Cerebellar nuclear complex (tissue), 1 donor: ENCODE measurements around the gene CTXN1.
"Not testable (repeated sequence)": the region's sequence is repeated elsewhere in the genome, so short reads cannot be mapped to it uniquely, and the experiment has no call there.

Experiments
- DNase-seq, 2 experiments: peaks; one replicate each; lab custom pipeline; 2025; lab: John Stamatoyannopoulos, UW

CTXN1 gene

DNA sequence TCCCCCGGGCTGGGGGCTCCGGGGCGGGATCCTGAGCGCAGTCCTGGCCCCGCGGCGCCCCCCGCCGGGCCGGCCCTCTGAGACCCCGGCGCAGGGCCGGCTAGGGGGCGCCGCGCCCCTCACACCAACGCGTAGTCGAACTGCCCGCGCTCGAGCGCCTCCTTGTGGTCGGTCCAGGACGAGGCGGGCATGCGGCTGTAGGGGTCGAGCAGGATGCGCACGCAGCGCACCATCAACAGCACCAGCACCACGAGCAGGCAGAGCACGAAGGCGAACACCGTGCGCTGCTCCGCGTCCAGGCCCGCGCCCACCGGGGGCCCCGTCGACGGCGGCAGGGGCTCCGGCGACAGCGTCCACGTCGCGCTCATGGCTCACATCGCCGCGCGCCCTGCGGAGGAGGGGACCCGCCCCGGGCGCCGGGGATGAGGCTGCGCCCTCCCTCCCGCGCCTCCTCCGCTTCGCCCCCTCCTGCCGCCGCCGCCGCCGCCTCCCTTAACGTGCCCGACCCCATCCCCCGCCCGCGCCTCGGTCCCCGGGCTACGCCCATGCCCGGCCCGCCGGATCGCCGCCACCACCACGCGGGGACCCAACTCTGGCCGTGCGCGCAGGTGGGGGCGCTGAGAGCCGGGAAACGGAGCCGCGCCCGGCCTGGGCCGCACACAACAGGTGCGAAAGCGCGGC lies 624 bp downstream of the CTXN1 start:
- no peak for DNase-seq

DNA sequence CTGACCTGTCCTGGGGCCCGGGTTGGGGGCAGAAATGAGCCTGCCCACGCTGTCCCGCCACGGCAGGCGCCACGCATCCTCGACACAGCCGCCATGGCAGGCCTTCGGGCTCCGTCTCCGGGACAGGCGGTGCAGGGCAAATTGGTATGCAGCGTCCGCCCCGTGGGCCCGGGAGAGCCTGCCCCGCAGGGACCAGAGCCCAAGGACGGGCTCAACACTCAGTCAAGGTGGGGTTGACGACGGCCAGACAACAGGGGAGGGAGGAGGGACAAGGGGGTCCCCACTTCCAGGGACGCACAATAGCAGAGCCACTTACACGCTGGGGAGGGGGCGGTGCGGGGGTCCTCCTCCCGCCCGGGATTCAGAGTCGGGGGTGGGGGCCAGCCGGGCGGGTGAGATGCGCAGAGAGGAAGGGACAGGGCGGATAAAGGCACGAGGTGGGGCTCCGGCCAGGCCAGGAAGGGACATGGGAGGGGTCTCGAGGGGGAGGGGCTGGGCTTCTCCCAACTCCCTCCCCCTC lies 1.2 kb downstream of the CTXN1 start:
- DNase-seq = no peak

DNA sequence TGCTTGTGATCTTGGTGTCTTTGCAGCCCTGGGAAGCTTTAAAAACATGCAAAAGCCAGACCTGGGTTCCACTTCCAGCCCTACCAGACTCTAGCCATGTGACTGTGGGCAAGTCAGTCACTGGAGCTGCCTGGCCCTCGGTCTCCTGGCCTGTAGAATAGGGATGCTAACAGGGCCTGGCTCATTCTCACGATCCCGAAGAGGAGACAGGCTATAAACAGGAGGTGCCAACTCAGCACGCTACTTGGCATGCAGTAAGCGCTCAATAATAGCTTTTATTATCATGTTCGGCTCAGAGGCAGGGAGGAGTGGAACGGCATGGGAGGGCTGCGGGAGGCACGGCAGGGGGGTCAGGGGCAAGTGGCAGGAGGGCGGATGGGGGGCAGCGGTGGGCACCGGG lies 1.7 kb downstream of the CTXN1 start:
- no peak for DNase-seq

DNA sequence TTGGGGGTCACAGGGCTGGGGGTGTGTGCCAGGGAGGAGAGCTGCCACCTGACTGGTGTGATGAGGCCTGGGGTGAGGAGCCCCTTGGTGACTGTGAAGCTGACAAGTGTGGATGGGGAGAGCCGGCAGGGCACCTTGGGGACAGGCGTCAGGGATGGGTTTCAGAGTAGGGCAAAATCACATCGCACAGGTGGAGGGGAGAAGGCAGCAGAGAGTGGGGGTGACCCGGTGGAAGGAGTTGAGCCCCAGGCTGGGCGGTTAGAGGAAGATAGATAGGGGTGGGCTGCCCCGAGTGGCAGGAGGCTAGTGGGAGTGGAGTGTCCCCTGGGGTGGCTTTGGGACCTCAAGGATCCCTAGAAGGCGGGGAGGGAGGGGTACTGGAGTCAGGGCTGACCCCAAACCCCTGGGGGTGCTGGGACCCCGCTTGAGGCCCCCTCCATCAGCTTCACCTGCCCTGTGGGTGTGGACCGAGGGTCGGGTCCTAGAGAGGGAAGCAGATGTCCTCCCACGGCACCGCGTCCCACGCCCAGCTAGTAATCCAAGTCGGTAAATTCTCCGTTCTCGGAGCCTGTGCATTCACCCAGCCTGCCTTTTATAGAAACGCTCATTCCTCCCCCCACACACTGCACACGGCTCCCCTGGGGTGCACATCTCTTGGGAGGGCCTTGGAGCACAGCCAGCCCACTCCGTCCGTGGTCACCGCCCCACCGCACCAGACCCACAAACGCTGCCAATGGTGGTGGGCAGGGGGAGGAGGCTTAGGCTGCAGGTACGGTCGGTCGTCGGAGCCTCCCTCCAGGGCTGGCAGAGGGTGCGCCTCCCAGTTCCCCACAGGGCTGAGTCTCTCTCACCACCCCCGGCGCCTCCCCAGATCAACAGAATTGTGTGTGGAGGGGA lies 2.4 kb downstream of the CTXN1 start:
- DNase-seq = no peak

DNA sequence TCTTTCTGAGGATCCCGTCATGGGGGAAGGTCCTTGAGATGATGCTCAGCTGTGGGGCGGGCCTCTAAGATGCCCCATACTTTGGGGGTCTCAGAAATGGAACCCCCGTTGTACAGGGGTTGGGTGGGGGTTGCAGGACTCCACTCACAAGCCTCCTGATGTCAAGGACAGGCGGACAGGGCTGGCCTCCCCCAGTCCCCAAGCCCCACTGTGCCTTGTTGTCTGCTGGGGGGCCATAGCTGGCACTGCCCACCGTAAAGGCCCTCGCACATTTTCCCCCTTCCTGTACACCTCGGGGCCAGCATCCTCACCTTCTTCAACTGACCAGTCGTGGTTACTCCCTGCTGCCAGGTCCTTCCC lies 3.1 kb downstream of the CTXN1 start:
- DNase-seq = no peak

DNA sequence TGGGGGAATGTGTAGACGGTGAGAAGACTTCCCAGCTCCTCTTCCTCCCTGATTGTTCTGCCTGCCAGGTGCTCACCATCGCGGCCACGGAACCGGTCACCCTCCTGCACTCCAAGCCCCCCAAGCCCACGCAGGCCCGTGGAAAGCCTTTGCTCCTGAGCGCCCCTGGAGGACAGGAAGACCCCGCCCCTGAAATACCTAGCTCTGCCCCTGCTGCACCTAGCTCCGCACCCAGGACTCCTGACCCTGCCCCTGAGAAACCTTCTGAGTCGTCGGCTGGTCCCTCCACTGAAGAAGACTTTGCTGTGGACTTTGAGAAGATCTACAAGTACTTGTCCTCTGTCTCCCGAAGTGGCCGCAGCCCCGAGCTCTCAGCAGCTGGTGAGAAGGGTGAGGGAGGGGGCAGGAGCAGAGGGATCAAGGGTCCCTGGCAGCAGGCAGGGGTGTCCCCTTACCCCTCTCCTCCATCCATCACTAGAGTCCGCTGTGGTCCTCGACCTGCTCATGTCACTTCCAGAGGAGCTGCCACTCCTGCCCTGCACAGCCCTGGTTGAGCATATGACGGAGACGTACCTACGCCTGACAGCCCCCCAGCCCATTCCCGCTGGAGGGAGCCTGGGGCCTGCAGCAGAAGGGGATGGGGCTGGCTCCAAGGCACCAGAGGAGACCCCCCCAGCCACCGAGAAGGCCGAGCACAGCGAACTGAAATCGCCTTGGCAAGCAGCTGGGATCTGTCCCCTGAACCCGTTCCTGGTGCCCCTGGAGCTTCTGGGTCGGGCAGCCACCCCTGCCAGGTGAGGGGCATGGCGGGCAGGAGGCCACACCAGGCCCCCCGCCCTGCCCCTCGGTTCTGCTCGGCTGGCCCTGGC lies 3.7 kb downstream of the CTXN1 start:
- no peak for DNase-seq

DNA sequence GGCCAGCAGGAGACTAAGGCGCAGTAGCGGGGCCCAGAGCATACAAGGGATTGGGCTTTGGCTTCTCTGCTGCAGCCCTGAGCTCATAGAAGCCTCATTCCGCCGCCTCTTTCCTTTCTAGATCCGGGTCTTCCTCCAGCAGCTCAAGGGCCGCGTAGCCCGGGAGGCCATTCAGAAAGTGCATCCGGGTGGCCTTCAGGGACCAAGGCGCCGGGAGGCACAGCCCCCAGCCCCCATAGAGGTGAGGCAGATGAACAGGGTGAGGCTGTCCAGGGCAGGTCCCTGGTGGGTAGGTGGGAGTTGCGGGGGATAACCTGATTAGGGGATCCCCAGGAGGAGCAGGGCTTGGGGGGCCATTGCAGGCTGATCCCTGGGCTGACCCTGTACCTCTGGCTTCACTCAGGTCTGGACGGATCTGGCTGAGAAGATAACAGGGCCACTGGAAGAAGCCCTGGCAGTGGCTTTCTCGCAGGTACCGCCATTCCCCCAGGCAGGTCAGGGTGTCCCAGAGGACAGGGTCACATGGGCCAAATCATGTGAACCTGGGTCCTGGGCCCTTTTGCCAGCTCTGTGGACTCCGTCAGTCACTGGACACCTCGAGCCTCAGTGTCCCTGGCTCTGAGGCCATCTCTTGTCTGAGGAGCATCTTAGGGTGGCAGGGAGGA lies 4.5 kb downstream of the CTXN1 start:
- DNase-seq = no peak

DNA sequence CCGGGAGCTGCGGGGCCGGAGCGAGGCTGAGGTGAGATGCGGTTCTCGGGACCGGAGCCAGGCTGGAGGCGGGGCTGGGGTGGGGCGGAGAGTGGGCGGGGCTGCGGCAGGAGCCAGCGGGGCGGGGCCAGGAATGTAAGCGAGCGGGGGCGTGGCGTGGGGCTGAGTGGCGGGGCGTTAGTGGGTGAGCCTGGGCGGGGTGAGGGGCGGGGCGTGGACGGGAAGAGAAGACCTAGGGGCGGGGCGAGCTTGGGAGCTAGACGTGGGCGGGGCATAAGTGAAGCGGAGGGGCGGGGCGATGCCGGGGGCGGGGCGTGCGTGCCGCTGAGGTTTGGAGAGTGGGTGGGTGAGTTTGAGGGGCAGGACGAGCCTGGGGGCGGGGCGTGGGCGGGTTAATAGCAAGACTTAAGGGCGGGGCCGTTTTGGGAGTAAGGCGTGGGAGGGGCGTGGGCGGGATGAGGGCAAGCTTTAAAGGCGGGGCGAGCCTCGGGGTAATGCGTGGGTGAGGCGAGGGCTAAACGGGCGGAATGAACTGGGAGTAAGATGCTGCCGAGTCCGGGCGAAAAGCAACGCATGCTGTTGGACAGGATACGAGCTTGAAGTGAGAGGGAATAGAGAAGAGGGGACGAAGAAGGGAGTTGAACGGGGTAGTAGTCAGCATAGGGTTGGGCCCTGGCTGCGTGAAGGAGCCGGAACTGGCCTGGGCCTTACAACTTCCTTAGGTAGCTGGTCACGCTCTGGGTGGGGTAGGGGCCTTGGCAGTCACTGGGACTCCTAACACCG lies 5.2 kb downstream of the CTXN1 start:
- DNase-seq = peak; percentile 70 to 78

DNA sequence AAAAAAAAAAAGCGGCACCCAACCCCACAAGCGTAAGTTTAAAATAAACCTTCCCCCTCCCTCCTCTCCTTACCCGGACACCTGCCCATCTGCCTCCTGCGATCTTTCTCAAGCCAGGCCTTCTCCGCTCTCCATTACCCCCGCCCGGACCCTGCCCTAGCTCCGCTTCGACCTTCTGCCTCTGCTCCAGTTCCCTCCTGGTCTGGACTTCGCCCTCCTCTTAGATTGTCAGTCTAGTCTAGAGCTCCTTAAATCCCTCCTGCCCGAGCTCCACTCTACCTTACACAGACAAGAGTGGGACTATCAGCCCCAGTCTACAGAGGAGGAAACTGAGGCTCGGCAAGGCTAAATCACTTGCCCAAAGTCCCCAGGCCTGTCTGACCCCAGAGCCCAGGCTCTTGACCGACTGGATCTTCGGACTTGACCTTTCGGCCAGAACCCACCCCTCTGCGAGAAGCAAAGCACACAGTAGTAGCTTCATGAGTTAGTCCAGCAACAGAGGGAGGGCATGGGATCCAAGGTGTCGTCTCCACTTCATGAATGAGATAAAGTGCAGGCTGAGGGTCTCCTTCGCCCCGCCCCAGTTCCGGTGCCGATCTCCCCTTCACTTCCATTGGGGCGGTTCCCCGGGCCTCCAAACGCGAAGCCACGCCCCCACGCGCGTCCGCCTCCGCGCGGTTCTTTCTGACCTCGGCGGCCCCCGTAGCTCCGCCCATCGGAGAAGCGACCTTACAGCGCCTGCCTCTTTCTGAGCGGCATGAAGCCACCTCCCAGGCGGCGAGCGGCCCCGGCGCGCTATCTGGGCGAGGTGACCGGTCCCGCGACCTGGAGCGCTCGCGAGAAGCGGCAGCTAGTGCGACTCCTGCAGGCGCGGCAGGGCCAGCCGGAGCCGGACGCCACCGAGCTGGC lies 6.1 kb downstream of the CTXN1 start, which contains the start of gene SNAPC2:
TSS of gene SNAPC2 (plus strand) at position 729 of the 909 bp plus-strand sequence. CDS start at position 758, 29 bp downstream.
- peak in 1 of 2 experiments; percentile 73 for DNase-seq

DNA sequence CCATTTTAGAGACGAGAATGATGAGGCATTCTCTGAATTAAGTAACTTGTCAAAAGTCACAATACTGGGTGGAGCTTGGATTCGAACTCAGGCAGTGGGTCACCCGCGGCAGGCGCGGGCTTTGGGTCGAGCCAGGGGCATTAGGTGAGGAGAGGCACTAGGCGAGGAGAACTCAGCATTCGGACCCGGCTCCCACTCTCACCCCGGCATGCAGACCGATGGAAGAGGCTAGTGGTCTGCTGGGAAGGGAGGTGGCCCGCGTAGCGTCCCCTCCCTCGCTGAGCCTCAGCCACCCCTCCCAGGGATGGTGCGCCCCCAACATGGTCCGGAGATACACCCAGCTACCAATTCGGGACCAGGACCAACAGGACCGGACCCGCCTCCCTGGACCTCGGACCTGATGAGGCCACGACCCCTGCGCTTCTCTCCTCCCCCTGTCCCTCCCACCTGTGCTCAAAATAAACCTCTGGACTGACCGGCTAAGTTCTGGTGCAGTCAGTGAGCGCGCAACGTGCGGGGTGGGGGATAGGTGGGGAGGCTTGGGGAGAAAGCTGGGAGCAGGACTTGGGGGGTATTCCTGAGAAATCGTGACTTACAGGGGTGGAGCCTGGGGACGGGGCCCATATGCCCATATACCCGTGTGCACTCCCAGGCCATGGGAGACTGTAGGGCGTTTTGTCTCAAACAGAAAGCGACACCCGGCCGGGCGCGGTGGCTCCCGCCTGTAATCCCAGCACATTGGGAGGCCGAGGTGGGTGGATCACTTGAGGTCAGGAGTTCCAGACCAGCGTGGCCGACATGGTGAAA lies 7.1 kb downstream of the CTXN1 start:
- DNase-seq = no peak

DNA sequence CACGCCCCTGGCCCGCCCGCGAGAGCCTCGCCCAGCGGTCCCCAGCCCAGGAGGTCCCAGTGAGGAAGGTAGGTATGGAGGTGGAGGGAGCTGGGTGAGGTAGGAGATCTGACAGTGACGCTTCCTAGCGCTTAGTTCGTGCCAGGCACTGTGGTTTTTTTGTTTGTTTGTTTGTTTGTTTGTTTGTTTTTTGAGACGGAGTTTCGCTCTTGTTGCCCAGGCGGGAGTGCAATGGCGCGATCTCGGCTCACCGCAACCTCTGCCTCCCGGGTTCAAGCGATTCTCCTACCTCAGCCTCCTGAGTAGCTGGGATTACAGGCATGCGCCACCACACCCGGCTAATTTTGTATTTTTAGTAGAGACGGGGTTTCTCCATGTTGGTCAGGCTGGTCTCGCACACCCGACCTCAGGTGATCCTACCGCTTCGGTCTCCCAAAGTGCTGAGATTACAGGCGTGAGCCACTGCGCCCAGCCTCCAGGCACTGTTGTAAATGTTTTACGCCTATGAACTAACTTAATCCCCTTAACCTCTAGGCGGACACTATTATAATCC lies 7.8 kb downstream of the CTXN1 start:
- DNase-seq = not testable (repeated sequence)

DNA sequence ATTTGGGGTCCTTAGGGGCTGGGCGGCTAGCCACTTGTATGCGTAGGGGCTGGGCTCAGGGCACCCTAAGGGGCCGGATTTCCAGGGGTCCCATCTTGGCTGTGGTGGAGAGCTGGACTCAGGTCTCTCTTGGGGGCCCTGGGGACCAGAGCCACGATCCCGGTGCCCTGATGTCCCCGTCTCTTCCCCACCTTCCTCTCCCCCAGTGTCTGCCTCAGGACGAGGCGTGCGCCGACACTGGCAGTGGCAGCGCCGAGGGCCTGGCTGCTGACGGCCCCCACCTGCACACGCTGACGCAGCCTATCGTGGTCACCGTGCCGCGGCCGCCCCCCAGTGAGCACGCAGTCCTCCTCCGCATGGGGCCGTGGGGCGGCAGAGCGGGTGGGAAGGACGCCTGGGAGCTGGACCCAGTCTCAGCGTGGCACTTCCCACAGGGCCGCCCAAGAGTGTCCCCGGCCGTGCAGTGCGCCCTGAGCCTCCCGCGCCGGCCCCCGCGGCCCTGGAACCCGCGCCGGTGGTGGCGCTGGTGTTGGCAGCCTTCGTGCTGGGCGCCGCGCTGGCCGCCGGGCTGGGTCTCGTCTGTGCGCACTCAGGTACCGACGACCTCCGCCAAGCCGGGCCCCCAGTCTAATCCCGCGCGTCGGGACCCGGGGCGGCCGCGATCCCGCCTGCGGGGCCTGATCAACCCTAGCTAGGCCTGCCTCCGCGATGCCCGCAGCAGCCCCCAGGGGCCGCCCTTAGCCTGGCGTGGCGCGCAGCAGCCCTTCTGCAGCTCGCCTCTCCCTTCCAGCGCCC lies 8.5 kb downstream of the CTXN1 start:
- DNase-seq = peak in 1 of 2 experiments; percentile 19

DNA sequence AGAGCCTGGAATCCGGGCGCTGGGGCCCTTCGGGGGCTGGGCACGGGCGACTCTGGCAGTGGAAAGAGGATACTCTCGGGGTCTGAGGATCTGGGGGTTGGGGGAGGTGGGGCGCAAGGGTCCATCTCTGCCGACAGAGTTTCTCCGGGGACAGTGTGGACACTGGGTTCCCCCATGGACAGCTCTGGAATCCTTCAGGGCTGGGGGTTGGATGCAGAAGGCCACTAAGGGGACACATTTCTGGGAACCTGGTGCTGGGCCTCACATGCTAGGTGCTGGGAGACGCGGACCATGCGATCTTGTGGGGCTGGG lies 9.0 kb downstream of the CTXN1 start:
- no peak for DNase-seq

DNA sequence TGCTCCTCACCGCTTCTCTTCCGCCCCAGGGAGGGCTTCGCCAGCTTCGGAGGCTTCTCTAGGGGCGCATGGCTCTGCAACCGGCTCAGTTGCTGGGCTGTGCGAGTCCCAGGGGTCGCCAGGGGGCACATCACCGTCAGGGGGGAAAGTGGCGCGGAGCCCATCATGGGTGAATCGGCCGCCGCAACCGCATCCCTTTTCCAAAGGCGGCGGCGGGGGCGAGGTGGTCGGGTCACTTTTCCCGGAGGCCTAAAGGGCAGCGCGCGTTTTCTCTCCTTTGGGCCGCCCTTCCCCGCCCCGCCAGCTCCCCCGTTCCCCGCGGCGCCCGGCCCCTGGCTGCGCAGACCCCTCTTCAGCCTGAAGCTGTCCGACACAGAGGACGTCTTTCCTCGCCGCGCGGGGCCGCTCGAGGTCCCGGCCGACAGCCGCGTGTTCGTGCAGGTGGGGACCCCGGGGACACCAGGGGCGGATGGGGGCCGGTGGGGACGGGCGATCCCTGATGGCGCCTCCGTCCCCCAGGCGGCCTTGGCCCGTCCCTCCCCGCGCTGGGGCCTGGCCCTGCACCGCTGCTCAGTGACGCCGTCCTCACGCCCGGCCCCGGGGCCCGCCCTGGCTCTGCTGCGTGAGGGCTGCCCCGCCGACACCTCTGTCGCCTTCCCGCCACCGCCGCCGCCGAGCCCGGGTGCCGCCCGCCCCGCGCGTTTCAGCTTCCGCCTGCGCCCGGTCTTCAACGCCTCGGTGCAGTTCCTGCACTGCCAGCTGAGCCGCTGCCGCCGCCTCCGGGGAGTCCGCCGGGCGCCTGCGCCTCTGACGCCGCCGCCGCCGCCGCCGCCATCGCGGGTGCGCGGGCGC lies 9.6 kb downstream of the CTXN1 start:
- no peak for DNase-seq

DNA sequence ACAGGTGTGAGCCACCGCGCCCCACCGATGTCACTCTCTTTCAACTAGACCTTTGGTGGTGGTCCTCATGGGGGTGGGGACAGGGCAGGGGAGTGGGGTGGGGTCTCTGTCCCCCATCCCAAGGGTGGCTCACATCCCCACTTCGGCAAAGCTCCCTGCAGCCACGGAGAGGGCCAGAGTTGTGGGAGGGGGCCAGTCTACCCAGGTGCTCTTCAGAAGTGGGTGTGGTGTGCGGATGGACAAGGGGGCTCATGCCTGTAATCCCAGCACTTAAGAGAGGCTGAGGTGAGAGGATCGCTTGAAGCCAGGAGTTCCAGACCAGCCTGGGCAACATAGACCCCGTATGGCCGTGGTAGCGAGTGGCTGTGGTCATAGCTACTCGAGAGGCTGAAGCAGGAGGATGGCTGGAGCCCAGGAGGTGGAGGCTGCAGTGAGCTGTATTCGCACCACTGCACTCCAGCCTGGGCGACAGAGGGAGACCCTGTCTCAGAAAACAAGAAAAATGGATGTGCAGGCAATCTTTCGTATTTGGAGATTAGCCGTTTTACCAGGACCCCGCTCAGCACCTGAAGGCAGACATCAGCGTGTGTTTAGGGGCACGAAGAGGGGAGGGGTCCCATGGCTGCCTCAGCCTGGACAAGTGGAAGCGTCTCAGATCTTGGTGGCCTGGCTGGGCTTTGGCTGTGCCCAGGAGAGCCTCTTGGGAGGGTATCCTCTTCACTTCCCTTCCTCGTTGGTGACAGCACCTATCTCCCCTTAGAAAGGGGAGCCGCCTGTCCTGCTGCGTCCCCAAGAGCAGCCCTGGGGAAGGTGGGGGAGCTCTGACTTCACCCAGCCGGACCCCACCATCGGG lies 10.5 kb downstream of the CTXN1 start:
- no peak for DNase-seq

DNA sequence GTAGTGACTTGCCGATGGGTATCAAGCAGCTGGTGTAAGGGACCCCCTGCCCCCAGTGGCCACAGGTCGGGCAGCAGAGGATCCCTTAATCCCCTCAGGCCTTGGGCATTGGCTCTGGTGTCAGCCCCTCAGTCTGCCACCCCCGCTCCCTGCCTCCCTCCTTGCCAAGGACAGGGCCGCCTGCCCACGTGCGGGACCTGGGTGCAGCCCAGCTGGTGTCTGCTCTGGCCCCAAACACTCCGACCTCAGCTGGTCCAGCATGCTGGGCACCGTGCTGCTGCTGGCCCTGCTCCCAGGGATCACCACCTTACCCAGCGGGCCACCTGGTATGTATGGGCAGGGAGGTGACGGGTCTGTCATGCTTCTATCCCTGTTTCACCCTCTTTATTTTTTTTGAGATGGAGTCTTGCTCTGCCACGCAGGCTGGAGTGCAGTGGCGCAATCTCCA lies 11.3 kb downstream of the CTXN1 start, which contains the start of gene TGFBR3L:
TSS of gene TGFBR3L (plus strand) at position 233 of the 448 bp plus-strand sequence.
- DNase-seq = no peak
